Measurements from ENCODE around the gene PLXDC1.

The PLXDC1 gene

DNA sequence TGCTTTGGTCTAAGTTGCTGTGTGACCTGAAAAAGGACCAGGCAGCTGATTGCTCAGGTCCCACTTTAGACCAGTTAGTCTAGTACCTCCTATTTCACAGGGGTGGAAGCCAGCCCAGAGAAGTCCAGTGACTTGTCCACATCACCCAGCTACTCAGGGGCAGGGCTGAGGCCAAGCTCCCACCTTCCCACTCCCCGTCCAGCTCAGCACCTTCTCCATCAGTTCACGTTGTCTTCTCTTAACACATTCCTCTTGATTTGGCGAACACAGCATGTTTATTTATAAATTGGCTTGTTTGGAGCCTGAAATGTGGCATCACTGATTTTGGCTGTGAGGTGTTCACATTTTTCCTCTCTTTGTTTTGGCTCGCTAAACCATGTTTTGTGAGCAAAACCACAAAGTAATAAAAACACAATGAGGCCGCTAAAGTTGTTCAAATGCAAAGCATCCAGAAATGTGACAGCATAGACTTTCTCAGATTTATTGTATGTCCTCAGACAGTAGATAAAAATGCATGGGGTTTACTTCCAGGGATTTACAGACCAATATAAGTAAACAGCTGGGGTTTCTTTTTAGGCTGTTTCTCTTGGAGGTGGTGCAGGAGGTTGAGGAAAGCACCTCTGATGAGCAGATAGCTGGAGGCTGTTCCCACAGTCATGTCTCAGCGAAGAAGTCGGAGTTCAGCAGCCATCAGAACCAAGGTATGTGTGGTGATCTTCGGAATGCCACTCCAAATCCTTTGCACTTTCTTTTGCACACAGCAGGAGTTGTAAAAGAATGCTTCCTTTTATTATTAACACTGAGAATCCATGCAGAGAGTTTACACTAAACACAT is 88.4 kb downstream of the PLXDC1 start:
- TF ChIP-seq CTCF (IDR thresholded peaks at IDR 0.05) = no peak

GRCh38 chr17:39058524-39058923 is 92.9 kb downstream of the PLXDC1 start:
- TF ChIP-seq CTCF (IDR thresholded peaks at IDR 0.05) = no peak

GRCh38 chr17:39057701-39058206 is 93.7 kb downstream of the PLXDC1 start:
- no peak for TF ChIP-seq CTCF (IDR thresholded peaks at IDR 0.05)

DNA sequence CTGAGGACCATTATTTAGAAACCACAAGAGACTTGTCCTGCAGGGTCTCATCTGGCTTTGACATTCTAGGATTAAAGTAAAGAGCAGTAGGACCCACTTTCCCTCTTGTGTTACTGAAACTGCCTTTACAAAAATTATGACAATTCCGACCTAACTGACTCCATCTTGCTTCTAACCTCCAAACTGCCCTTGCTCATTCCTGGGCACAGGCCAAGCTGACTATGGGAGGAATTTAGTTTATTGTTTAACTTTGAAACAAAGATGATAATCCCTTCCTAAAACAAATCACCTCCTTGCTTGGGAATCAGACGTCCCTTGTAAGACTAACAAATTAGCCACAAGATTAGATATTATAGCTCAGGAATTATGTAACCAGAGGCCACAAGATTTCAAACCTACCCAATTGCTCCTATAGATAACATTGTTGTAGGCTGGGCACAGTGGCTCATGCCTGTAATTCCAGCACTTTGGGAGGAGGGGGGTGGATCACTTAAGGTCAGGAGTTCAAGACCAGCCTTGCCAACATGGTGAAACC is 97.3 kb downstream of the PLXDC1 start:
- no peak for TF ChIP-seq CTCF (IDR thresholded peaks at IDR 0.05)

- TF ChIP-seq CTCF (IDR thresholded peaks at IDR 0.05) = no peak
Measured at GRCh38 chr17:39051001-39051585, 100.3 kb downstream of the PLXDC1 start.

- no peak for TF ChIP-seq CTCF (IDR thresholded peaks at IDR 0.05)
Measured at GRCh38 chr17:39045948-39046679, 105.3 kb downstream of the PLXDC1 start.

- no peak for TF ChIP-seq CTCF (IDR thresholded peaks at IDR 0.05)
Measured at GRCh38 chr17:39036009-39036408, 115.4 kb downstream of the PLXDC1 start.

All from LNCAP (cell line).